Suppressor macrophage treated with lipopolysaccharide for 1 hour (primary cell): ENCODE results near the gene DELE1.

Experiments used
- DNase-seq, 3 donors: peaks; one replicate each; pipeline ENCODE4 v3.0.0-alpha.2; 2020 to 2022

The DELE1 gene

DNA sequence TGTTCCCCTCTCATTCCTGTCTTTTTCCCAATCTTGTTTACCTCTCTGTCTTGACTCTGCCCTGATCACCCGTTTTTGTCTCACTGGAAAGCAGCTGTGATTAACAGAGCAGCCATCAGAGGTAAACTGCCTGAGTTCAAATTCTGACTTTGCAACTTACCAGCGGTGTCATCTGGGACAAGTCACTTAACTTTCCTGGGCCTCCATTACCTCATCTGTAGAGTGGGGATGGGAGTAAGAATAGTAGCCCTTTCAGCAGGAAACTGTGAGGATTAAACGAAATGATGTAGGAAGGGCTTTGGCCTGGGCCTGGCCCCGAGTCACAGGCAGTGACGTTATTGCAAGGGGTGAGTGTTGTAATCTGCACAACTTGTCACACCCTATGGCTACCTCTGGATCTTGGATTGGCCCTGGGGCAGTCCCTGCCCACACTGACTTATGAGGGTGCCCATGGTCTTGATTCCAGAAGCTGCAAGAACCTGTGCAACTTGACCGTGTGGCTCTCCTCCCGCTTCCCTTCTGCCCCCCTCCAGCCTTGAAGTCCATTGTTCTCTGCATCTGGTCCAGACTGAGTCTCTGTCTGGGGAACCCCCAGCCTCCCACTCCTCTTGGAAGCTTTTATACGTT, 35.0 kb downstream of the DELE1 start:
- DNase-seq: peak; percentile 89 to 96 (median 91)

GRCh38 chr5:141960018-141960417, 36.3 kb downstream of the DELE1 start:
- DNase-seq: peak in 1 of 3 donors; percentile 52

DNA sequence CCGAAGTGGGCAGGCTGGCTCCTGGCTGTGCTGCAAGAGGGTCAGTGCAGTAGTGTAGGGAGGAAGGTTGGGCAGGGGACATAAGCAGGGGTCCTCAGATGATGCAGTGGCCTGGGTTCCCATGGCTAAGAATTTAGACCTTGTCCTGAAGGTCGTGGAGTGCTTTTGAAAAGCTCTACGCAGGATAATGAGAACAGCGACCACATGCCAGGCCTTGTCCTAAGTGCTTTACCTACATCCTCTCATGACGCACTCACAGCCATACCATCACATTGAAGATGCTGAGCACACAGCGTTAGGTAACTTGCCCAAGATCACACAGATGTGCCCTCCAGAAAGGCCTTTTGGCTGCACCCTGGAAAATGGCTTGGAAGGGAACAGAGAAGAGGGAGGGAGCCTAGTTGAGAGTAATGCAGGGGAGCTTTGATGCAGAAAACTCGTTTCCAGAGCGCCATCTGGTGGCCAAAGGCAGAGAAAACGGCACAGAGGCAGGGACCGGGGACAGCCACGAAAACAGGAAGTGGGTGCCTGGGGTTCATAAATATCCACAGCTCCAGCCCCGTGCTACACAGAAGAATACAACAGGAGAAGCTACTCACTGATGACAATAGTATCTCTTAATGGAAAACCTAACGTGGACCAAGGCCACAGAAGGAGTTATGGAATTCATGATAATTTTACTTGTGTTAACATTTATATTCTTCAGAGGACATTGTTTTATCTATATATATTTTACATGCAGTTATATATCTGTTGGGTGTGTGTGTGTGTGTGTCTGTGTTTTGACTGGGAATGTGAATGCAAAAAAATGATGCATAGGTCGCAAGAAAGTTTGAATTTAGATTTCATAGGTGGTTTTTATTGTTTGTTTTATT, 37.0 kb downstream of the DELE1 start:
- DNase-seq: peak; percentile 95 to 97 (median 95)

GRCh38 chr5:141961466-141961865, 37.8 kb downstream of the DELE1 start:
- DNase-seq: no peak

- no peak for DNase-seq
These were observed 40.0 kb downstream of the DELE1 start for GRCh38 chr5:141963701-141964100.

DNA sequence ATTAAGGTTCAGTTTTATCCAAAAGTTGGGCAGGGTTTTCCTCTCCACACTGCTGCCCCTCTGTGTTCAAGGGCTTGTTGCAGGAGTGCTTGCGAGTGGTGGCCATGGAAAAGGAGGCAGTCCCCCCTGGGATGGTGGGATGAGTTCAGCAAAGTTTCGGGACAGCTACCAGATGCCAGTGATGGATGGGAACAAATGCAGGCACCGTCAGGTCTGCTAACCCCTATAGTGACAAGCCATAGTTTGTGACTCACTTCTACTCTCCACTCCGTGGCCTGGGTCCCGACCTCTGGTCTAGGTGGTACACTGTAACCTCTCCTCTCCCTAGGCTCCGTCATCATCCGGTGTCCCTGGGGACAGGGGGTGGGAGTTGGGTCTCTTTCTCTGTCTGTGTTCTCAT, 41.4 kb downstream of the DELE1 start:
- no peak for DNase-seq

GRCh38 chr5:141966275-141966962, 42.7 kb downstream of the DELE1 start:
- DNase-seq: no peak

DNA sequence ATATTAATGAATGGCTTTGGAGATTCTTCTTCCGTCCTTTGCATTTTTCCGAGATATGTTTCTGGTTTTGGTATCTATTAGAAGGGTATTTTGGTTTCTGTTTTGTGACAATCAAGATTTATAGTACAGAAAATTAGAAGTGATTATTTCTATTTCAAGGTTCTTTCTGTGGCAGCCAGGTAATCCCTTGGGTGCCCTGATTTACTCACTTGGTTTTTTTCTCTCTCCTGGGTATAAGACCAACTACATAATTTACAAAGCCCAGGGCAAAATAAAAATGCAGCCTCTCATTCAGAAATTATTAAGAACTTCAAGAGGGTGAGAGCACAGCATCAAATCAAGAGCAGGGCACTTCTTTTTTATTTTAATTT, 43.3 kb downstream of the DELE1 start:
- DNase-seq: no peak

- peak; percentile 97 to 98 (median 98) for DNase-seq
These were observed 45.4 kb downstream of the DELE1 start, which contains the start of gene RNF14 for GRCh38 chr5:141968914-141969608. RNF14 (plus strand) TSS chr5:141969105; CDS start chr5:141973589, 4,484 bp downstream.

DNA sequence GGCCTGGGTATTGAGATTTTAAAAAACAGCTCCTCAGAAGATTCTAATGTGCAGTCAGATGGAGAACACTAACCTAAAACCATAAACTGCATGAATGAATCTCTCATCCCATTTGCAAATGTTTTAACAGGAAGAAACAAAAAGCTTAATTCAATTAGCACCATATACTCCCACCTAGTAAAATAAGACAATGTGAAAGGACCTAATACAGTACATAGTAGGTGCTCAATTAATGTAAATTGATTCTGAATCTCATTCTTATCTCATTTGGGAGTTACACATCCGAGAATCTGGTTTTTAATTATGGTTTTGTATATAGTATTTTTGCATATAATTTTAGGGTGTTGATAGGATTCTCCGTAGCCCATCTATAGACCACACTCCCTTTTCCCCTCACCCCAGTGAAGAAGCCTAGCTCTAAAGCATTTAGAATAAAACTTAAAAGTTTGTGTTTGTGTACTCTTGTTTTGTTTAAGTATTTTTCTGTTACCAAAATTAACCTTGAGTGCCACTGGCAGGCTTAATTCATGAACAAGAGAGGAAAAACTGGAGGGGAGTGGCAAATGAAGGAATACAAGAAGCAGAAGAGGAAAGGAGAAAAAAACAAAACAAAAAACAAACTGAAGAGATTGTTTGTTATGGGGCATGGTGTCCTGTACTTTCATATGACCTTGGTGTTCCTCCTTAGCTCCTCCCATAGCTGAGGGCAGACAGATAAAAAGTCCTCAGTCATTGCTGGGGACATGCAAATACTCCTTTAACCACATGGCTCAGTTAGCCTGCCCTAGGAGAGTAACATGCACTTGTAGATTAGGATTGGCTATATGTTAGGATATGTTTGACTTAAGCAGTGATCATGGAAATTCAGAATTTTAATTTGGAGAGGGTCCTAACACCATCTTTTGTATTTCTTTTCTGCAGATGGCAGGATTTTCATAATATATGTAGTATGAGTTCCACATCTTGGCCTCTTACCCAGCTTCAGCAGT, 46.4 kb downstream of the DELE1 start:
- peak; percentile 66 to 68 (median 67) for DNase-seq

DNA sequence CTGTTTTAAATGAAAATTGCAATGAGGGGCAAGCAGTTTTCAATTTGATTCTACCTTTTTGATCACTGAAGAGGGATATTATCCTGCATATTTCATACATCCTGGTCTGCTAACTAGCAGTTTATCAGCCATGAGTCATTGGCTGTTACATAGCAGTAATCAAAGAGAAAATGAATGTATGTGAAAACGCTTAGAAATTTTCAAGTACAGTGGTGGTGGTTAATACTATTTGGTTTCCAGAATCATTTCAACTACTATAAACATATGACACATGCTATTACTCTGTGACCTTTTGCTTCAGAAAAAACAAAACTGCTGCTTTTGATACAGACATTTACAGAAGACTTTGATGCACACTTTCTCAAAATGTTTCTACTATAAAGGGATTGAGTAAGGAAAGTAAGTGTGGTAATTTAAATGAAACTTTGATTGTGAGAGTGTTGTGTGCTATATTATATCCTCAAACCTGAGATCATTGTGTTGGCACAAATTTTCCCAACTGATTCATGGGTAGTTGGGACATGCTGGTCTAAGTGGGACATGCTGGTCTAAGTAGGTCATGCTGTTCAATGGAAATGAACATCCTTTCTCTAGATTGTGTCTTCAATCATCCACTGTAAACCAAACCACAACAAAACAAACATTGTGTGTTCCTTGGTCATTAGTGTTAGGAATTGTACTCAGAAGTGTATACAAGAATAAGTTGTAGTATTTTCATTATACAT, 50.4 kb downstream of the DELE1 start:
- no peak for DNase-seq

DNA sequence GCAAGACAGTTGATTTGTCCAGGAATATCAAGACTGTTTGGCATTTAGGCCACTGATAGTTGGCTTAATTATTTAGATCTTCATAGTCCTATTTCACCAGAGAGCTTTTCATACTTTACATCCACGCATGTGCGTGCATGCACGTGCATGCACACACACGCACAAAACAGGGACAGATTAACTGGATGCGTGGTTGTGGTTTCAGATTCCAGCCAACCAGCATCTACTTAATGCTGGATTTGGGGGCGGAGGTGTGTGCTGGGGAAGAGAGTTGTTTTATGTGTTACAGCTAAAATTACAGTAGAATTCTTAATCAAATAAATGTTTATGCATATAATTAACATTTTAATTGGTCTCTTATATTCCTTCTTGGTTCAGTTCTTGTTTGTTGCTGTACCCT, 52.5 kb downstream of the DELE1 start:
- DNase-seq: no peak

DNA sequence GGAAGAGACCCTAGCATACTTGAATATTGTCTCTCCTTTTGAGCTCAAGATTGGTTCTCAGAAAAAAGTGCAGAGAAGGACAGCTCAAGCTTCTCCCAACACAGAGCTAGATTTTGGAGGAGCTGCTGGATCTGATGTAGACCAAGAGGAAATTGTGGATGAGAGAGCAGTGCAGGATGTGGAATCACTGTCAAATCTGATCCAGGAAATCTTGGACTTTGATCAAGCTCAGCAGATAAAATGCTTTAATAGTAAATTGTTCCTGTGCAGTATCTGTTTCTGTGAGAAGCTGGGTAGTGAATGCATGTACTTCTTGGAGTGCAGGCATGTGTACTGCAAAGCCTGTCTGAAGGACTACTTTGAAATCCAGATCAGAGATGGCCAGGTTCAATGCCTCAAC, 54.7 kb downstream of the DELE1 start:
- DNase-seq: no peak

DNA sequence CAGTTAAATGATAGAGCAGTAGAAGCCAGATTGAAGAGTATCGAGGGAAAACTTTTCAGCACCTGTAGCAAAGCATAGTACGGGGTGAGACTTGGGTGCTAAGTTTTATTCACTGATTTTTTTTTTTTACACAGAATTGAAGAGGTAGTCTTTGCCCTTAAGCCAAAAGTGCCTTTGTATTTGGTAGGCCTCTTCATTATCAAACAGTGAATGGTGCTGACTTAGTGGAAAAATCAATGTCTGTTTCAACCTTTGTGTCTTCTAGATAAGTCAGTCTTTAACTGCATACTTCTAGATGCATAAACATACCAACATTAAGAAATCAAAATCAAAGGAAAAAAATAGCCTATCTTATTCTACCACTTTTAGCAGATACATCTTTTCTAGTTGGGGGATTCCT, 59.0 kb downstream of the DELE1 start:
- DNase-seq: no peak

DNA sequence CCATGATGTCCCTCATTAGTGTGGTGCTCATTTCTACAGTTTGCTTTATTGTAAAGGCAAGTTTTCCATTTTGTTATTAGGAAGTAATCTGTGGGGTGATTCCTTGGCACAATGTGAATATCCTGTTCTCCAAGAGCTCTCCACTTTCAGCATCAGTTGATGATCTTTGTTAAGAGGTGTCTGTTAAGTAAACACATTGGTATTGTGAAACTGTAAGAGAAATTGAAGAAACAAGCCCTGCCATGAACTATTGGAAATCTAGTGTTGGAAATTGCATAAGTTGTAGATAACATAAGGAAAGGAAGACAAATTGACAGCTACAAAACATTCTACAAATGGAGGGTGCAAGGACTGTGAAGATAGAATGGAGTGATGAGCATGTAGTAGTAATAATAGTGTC, 62.4 kb downstream of the DELE1 start:
- DNase-seq: no peak

GRCh38 chr5:141989720-141990119, 66.0 kb downstream of the DELE1 start:
- no peak for DNase-seq
